Left renal pelvis (tissue), 4 donors: ENCODE results near the gene ZMIZ1. TPM values are rescaled to one million over a fixed set of nuclear protein-coding genes. Genes with fewer than 3 reads are reported as not detected.

ENCODE experiments used
- DNase-seq, 4 donors: peaks; one replicate each; pipeline ENCODE4 v3.0.0-alpha.2; 2013; ENCODE audit warnings: low read depth in 4 of 4, low spot score in 3 of 4
- polyA plus RNA-seq, 4 donors: library from polyadenylated mRNA; unstranded; fragments of 120-200 nt; gene quantifications; one replicate each; pipeline ENCODE4 v1.2.1, GENCODE V29; 2013; ENCODE audit not compliant: insufficient read length in 4 of 4

The ZMIZ1 gene
- polyA plus RNA-seq, 4 donors = 72.7 to 108 (median 72.8) TPM

DNA sequence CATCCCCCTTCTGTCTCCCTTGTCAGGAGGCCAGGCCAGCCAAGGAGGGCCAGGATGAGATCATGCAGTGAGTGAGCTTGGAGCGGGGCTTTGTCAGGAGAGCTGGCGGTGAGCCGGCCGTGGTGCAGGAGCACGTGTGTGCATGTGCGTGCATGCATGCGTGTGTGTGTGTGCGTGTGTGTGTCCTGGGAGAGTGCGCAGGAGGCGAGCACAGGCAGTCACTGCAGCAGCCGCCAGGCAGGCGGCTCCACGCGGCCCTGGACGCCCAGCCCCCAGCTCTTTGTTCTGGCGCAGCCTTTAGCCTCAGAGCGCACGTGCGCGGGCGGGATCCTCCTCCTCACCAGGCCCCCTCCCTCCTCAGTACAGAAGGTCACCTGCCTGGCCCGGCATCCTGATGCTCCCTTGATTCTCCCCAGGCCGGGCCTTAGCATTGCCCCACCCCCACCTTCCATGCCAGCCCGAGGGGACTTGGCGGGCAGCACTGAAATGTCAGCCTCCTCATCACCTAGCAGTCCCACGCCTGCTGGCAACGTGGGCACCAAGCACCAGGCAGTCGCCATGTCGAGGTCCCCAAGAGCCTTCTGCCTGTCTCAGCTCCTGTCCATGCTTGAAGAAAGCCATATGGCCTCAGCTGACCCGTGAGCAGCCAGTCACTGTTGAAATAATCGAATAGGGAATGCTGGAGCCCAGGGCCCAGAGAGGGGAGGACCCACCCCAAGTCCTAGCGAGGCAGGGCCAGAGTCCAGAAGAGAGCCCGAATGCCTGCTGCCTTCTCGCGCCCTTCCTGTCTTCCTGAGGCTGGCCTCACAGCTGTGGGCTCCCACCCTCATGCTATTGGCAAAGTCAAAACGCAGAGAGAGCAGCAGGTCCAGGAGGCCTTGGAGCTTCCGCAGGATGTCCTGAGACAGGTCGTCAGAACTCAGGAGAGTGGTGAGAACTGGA, 152.6 kb downstream of the ZMIZ1 start:
- DNase-seq = no peak

DNA sequence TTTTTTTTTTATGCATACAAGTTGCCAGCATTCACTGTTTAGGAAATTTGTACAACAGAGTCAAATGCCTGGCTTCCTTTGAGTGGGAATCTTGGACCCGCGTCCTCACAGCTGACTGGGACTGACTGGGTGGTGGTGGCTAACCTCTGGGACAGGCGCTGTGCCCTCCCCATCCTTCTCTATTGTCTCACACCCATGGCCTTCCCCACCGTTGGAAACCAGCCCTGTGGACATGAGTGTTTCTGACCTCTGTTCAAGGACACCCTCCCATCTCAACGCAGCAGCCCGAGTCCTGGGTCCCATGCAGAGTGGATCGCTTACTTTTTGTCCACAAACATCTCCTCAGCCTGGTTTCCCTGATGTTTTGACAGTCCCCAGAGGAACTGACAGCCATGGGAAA, 153.4 kb downstream of the ZMIZ1 start:
- no peak for DNase-seq

DNA sequence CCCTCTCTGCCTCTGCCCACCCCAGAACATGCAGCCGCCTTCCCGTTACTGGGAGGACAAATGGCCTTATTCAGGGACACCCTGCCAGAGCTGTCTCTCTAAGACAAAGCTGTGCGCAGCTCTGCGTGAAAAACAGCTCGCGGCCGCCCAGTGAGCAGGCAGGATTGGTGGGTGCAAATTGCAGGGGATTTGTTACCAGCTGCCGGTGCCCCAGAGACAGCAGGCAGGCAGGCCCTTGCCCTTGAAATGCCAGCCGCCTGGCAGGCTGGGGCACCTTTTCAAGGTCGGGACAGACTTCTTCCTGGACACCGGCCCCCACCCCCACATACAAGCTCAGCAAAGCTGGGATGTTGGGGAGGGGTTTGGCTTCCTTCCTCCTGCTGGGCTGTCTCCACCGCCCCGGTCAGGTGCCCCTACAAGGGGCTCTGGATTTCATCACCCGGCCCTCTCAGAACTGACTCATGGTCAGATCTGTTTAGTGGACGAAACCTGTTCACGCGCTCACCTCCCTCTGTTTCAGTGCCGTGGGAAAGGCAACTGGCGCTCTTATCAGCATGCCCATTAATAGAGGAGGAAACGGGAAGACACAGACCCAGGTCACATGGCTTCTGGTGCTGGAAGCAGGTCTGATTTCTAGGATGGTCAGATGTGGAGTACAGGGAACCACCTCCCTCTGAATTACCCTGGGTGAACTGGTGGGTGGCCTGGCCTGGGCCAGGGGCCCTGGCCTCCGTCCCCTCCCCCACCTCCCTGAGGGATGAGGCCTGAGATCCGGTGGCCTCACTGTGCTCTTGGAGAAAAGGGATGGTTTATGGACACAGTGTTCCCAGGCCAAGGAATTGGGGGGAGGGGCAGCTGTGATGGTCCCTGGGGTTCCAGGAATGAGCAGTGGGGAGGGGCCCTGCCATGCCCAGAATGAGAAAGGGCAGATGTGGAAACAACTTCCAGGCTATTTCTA, 154.6 kb downstream of the ZMIZ1 start:
- DNase-seq = no peak

DNA sequence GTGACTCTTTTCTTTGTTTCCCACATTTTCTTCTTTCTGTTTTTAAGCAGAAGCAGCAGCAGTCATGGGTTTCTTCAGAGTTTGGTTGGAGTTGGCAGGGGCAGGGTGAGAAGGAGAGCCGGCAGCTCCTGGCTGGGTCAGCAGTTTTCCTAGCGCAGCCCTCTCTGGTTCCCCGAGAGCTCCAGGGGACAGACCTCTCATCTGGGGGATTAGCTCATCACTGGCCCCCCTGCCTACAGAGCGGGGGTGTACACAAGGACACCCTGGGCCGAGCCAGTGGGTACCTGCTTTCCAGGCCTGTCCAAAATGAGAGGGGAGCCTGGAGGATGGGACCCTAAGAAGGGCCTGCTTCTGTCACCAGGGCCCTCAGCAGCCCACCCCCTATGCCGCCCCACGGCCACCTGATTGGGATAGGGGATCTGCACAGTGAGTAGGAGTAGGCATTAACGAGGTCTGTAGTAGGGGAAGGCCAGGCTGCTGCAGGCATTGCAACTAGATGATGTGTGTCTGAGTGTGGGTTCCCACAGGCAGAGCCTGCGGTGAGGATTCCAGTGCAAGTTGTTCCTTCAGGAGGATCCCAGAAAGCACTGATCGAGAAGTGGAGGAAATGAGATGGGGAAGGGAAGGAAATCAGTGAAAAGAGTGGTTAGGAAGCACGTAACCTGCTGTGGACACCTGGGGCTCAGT, 155.6 kb downstream of the ZMIZ1 start:
- DNase-seq = no peak

DNA sequence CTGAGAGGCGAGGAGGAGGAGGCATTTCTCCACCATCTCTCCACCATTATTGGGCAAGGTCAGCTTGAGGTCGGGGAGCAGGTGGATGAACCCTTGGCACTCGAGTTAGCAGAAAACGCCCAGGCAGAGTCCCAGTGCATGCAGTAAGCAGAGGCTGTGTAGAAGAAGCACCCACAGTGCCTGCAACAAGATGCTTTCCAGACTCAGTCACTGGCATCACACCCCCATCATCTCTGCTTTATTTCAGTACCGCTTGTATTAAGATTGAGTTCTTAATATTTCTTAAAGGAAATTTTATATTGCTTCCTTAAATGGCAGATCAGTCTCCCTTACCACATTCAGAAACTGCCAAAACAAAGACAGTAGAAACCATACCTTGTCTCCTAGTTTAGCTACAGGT, 156.2 kb downstream of the ZMIZ1 start:
- no peak for DNase-seq

DNA sequence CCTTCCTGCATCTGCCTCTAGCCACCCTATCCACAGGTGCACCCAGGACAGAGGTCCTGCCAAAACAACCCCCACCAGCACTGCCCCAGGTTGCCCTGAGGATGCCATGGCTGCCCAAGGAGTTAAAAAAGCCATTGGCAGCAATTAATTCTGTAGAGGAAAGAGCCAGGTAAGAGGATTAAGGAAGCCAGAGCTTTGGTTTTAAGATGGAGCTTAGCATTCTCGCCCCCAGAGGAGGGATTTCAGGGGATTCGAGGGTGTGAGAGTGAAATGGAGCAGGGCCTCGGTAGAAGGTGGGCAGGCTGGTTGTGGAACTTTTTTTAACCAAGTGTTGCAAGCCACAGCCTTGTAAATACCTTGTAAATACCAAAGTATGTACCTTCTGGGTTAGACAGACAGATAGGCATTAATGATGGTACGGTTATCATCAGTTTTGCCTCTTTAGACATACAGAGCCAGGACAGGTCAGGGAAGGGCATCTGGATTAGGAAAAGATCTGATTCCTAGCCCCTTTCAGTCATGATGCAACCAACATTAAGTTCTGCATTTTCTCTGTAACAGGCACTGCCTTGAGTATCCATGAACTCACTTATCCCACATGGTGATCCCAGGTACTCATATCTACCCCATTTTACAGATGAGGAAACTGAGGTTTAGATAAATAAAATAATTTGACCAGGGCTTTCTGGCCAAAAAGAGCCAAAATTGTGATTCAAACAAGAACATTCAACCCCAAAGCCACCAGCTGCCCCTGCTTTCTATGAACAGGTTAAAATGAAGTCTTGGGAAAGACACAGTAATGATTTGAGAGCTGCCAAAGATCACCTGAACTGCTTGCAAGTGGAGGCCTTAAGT, 157.9 kb downstream of the ZMIZ1 start:
- DNase-seq = no peak

DNA sequence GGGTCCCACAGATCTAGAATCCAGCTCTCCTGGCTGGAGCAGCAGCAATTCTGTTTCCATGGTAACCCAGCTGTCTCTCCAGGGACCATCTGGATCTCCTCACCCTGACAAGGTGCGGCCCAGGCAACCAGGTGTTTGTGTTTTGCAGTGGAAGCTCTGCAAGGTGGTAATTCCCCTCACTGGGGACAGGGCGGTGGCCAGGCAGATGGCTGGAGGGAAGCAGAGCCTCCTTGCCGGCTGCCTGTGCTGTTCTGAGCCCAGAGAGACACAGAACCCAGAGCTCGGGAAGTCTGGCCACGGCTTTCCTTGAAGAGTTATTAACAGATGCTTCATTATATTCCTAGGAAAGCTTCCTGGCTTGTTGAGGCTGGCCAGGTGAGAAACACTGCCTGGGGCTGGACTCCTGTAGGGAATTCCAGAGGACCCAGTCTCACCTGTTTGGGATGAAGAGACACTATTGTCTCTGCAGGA, 160.3 kb downstream of the ZMIZ1 start:
- DNase-seq = no peak

DNA sequence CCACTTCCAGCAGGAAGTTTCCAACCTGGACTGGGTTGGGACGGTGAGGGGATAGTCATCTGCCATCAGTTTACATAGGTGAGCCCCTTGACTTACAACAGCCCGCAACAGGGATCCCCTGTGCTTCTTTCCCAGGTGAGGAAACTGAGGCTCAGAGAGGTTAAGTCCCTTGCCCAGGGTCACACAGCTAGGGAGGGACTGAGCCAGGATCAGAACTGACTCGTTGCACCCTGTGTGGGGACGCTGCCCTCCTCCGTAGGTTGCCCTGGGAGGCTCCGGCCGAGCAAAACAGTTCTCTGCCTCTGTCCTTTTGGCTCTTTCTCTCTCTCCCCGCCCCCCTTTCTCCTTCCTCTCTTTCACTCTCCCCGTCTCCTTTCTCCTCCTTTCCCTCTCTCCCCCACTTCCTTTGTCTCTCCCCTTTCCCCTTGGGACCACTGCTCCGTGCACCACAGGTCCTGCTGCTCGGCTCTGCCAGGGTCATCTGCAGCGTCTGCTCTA, 161.1 kb downstream of the ZMIZ1 start:
- no peak for DNase-seq

DNA sequence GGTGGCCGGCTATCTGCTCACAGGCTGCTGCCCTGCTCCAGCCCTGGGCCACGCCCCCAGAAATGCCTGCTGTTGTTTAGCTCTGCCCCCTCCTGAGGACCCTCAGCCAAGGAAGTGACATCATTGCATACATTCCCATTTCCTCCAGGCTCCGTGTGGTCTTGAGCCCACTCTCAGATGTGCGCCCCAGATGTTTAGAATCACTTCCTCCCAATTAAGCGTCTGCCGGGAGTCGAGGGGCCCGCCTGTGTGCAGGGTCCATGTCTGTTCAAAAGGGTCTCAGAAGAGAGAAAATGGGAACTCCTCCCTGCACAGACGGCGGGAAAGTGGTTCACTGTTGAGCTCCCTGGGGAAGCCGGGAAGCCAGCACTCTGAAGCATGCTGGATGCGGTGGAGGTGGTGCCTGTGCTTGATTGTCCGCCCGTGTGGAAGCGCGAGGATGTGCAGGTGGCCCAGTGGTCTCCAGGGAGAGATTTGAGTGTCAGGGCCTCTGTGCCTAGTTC, 161.6 kb downstream of the ZMIZ1 start:
- no peak for DNase-seq

DNA sequence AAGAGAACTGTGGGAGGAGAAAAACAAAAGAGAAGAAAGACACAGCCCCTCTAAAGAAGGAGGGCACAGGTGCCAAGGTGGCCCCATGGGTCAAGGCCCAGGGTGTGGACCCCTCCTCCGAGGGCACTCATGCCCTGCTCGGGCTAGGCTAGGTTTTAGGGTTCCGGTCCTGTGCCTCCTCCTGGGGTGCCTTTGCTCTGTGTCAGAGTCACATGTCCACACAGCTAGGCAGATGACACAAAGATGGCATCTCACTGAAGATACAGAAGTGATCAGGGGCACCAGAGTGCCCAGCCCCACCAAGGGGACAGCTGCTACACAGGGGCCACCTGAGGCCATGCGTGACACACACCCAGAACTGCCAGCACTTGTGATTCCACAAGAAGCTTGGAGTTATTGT, 162.1 kb downstream of the ZMIZ1 start:
- no peak for DNase-seq

DNA sequence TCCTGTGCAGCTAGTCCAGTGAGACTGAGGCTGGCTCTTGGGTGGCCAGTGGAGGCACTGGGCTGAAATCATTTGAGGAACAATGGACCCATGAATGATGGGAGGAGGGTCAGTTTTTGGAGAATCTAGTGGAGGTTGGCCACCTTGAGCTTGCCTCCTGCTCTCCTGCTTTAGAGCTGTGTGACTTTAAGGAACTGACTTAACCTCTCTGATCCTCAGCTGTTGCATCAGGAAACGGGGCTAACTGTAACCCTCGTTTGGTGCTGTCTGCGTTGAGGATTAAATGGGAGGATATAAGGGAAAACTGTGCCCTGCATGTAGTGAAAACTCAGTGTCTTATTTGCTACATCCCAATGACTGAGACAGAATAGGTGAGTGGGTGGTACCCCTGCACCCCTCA, 163.1 kb downstream of the ZMIZ1 start:
- no peak for DNase-seq

DNA sequence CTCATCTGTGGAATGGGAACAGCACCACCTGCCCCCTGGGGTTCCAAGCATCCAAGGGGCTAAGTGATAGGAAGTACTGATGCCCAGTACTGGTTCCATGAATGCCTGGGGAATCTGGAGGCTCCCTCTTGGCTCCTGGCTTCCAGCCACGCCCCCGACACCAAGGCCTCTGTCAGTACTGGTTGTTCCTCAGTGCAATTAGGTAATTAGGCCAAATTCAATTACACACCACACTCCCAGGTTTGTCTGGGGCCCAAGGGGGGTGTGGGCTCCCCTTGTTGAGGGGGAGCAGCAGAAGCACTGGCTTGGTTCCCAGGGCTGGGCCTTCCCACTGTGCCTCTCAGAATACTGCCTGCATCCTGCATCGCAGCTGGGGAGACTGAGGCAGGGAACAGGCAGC, 164.1 kb downstream of the ZMIZ1 start:
- DNase-seq = no peak

DNA sequence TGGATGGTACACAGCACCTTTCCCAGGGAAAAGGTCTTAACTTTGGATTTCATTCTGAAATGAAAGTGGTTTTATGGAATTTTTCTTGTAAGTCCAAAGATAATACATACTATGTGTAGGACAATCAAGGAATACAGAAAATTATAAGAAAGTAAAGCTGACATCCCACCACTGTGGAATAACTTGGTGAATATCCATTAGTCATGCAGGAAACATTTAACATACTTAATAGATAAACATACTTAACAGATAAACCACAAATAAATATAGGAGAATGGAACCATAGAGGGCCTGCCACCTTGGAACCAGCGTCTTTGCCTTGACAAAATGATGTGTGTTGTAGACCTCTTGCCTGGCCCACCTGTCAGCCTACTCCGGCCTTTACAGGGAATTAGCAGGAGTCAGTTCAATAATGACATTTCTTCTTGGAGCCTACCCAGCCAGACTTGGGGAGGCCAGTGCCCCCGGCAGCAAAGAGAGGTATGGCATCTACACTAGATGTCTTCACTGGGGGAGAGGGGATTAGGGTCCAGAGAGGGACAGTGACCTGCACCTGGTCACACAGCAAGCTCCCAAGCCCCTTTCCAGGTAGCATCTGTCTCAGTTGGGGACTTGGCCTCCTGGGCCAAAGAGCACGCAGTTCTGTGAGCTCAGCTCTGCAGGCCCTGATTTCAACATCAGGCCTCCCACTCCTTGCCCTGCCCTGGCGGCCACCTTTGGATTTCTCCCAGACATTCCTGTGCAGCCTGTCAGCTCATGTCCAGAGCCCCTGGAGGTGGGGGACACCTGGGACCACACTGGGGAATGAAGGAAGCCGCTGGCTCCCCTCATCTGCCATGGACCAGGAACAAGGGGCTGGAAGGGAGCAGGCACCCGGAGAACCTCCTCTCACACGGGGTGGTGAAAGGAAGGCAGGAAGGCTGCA, 165.9 kb downstream of the ZMIZ1 start:
- no peak for DNase-seq

DNA sequence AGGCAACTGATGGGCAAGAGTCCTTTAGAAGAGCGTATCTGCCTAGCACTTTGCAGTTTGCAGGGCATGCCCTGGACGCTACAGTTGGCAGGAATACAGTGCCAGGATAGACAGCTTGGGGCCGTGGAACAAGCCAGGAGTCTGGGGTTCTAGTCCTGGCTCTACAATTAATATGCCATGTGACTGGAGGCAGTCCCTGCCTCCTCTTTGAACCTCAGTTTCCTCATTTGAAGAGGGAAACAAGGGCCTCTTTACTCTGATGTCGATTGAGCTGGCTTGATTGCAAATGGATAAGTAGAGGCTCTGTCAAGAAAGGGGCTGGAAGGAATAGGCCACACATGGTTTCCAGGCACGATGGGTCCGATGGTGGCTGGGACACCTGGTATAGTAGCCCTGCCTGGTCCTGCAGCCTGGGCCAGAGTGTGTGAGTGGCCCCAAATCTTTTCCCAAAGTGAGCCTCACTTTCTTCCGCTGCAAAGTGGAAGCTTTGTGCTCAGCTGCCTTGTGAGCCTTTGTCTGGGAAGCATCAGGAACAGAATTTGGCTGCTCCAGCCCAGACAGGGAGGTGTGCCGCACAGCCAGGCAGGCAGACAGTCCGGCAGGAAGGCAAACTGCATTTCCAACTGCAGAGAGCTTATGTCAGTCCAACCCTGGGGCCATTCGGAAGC, 167.1 kb downstream of the ZMIZ1 start:
- no peak for DNase-seq

DNA sequence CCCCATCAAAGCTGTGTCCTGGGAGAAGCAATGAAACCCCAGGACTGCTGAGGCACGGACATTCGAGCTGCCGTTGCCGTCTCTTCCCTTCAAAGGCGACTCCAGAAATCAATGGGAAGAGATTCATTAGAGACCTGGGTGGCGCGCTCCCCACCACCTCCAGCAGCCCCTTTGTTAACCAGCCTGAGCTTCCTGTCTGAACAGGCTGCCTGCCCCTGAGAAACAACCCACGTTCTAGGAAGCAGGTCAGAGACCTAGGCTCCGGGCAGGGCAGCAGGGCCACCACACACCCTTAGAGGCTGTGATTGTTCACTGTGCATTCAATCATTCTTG, 167.6 kb downstream of the ZMIZ1 start:
- DNase-seq = no peak

DNA sequence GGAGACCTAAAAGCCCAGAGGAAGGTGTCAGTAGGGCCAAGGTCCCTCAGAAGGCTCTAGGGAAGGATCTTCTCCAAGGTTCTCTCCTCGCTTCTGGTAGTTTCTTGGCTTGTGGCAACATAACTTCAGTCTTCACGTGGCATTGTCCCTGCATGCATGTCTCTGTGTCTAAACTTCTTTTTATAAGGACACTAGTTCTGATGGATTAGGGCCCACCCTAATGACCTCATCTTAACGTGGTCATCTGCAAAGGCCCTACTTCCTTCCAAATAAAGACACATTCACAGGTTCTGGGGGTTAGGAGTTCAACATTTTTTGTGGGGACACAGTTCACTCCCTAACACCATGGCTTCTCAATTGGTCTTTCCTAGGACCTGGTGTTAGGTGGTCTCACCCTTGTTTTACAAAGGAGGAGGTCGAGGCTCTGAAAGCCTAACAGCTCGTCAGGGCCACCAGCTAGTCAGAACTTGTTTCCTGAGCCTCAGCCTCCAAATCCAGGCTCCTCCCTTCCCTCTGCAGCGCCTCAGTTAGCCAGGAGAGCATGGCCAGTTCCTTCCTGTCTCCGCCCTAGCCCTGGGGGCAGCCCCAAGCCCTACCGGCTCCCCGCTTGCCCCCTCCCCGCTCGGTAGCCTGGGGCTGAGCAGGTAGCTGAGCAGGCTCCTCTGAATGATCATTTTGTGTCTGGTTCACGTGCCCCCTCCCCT, 168.8 kb downstream of the ZMIZ1 start:
- DNase-seq = no peak

DNA sequence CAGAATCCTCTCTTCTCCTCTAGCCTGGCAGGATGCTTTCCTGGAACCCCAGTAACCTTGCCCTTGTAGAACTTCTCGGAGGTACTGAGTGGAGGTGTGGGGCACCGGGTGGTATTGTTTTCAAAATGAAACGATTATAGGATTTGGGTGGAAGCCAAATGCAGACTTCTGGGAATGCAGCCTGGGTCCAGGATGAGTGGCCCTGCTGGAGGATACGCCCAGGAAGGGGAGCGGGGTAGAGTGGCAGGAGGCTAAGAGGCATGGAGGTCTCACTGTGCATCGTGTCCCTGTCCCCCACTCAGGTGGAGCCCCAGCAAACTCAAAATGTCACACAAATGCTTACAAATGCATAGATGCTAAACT, 169.4 kb downstream of the ZMIZ1 start:
- no peak for DNase-seq
